Measurements from ENCODE around the gene PARK7.

- TF ChIP-seq POLR2A (IDR thresholded peaks at IDR 0.05) (no peak), EP300 (IDR thresholded peaks at IDR 0.05; ENCODE audit: low read depth) (no peak)
- TF ChIP-seq, protein P1, sequence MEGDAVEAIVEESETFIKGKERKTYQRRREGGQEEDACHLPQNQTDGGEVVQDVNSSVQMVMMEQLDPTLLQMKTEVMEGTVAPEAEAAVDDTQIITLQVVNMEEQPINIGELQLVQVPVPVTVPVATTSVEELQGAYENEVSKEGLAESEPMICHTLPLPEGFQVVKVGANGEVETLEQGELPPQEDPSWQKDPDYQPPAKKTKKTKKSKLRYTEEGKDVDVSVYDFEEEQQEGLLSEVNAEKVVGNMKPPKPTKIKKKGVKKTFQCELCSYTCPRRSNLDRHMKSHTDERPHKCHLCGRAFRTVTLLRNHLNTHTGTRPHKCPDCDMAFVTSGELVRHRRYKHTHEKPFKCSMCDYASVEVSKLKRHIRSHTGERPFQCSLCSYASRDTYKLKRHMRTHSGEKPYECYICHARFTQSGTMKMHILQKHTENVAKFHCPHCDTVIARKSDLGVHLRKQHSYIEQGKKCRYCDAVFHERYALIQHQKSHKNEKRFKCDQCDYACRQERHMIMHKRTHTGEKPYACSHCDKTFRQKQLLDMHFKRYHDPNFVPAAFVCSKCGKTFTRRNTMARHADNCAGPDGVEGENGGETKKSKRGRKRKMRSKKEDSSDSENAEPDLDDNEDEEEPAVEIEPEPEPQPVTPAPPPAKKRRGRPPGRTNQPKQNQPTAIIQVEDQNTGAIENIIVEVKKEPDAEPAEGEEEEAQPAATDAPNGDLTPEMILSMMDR (IDR thresholded peaks at IDR 0.05), result no peak
These were observed 30.3 kb downstream of the PARK7 start for GRCh38 chr1:7991504-7992440.

All from transverse colon (tissue), 3 donors.